ENCODE data around the gene NKTR. TPM values are rescaled to one million over a fixed set of nuclear protein-coding genes. Genes with fewer than 3 reads are reported as not detected.

NKTR gene
- total and polyA plus RNA-seq, 2 of the 13 experiments (the other 11 are each of a cell fraction or from before 2014, with no cell fraction given), result 41.3 to 59.6 TPM

- no peak for TF ChIP-seq ZNF142 (CRISPR knock-in tag; IDR thresholded peaks at IDR 0.05)
- peak; percentile 46; the same call in 1 of the 2 replicates for TF ChIP-seq ZBTB7B (CRISPR knock-in tag; IDR thresholded peaks at IDR 0.05)
- no peak for TF ChIP-seq STAT5B (CRISPR knock-in tag; IDR thresholded peaks at IDR 0.05)
- TF ChIP-seq FOXA1 (IDR thresholded peaks at IDR 0.05), result no peak
- no peak for TF ChIP-seq FOXA1 (CRISPR knock-in tag; IDR thresholded peaks at IDR 0.05)
- TF ChIP-seq U2AF1 (optimal IDR thresholded peaks at IDR 0.05; ENCODE audit: low read depth, low read length), result no peak
- no peak for TF ChIP-seq NONO (IDR thresholded peaks at IDR 0.05)
- 0 out of 2 replicates have a peak, but pooled peaks have one; percentile 34 for TF ChIP-seq NONO (CRISPR knock-in tag; conservative IDR thresholded peaks at IDR 0.05)
- no peak for TF ChIP-seq ZNF383 (CRISPR knock-in tag; IDR thresholded peaks at IDR 0.05; ENCODE audit: borderline replicate concordance)
- peak; percentile 97 for TF ChIP-seq HNRNPLL (IDR thresholded peaks at IDR 0.05; ENCODE audit: low read depth, low read length, poor library complexity, severe bottlenecking)
- peak; percentile 71; the same call in 1 of the 2 replicates for TF ChIP-seq SALL1 (CRISPR knock-in tag; IDR thresholded peaks at IDR 0.05)
- TF ChIP-seq ZSCAN21 (CRISPR knock-in tag; IDR thresholded peaks at IDR 0.05; ENCODE audit: borderline replicate concordance), result no peak
- 0 out of 2 replicates have a peak, but pooled peaks have one; percentile 72 for TF ChIP-seq ZNF276 (CRISPR knock-in tag; IDR thresholded peaks at IDR 0.05; ENCODE audit: low read depth)
- TF ChIP-seq MTF1 (CRISPR knock-in tag; IDR thresholded peaks at IDR 0.05), result no peak
- TF ChIP-seq SP1 (IDR thresholded peaks at IDR 0.05), result no peak
- no peak; the same call in 1 of the 2 replicates for TF ChIP-seq SP1 (CRISPR knock-in tag; IDR thresholded peaks at IDR 0.05)
- no peak for TF ChIP-seq ZNF382 (CRISPR knock-in tag; IDR thresholded peaks at IDR 0.05; ENCODE audit: borderline replicate concordance)
- TF ChIP-seq ETV5 (CRISPR knock-in tag; IDR thresholded peaks at IDR 0.05; ENCODE audit: borderline replicate concordance), result no peak
- TF ChIP-seq NCOA2 (CRISPR knock-in tag; IDR thresholded peaks at IDR 0.05), result peak; percentile 10; the same call in 1 of the 2 replicates
- TF ChIP-seq ZNF432 (CRISPR knock-in tag; IDR thresholded peaks at IDR 0.05; ENCODE audit: borderline replicate concordance), result no peak
- peak; percentile 29; the same call in 1 of the 2 replicates for TF ChIP-seq DNMT1 (CRISPR knock-in tag; IDR thresholded peaks at IDR 0.05)
- TF ChIP-seq IRF1 (CRISPR knock-in tag; IDR thresholded peaks at IDR 0.05; ENCODE audit: low read depth), result peak; percentile 70; the same call in 1 of the 2 replicates
- TF ChIP-seq ZNF891 (CRISPR knock-in tag; IDR thresholded peaks at IDR 0.05), result peak; percentile 60
Measured at GRCh38 chr3:42581709-42582473, 18.6 kb upstream of the NKTR start, which contains the start of gene SEC22C (continued).
